HepG2 (cell line): ENCODE measurements around the gene PYGB. TPM values are rescaled to one million over a fixed set of nuclear protein-coding genes. Genes with fewer than 3 reads are reported as not detected.

Source experiments
- ARNTL ChIP-seq: sonication (generic); formaldehyde crosslinking; IDR thresholded peaks from 2 replicates; pipeline ENCODE4 v1.4.0; 2020; ENCODE audit warnings: mild to moderate bottlenecking, missing genetic modification reagents
- FOXA1 ChIP-seq, 2 experiments: fragments of 450-650 bp in 1 of 2; sonication (generic) in 1 of 2; formaldehyde crosslinking in 1 of 2; IDR thresholded peaks; 2 replicates each; pipeline versions ENCODE4 v1.4.0 to v1.6.1; 2016 to 2020; ENCODE audit warnings: missing genetic modification reagents in 1 of 2
- HCFC1 ChIP-seq: fragments of 150-350 bp; IDR thresholded peaks from 2 replicates; pipeline ENCODE4 v1.6.1; 2014; ENCODE audit warnings: low read depth, low read length
- HOXA5 ChIP-seq: sonication (generic); formaldehyde crosslinking; IDR thresholded peaks from 2 replicates; pipeline ENCODE4 v1.4.0; 2020; ENCODE audit warnings: missing genetic modification reagents
- IKZF1 ChIP-seq: fragments of 450-650 bp; IDR thresholded peaks from 2 replicates; pipeline ENCODE4 v1.7.1; 2016
- KDM1A ChIP-seq: IDR thresholded peaks from 2 replicates; pipeline ENCODE4 v1.6.1; 2016; ENCODE audit warnings: missing compliant biosample characterization
- KDM3A ChIP-seq: IDR thresholded peaks from 2 replicates; pipeline ENCODE4 v1.6.1; 2018; ENCODE audit warnings: low read depth, missing compliant biosample characterization
- KLF6 ChIP-seq: IDR thresholded peaks from 2 replicates; pipeline ENCODE4 v1.8.0; 2016; ENCODE audit warnings: missing biosample characterization, missing genetic modification reagents
- MYNN ChIP-seq: sonication (generic); formaldehyde crosslinking; IDR thresholded peaks from 2 replicates; pipeline ENCODE4 v1.4.0; 2020; ENCODE audit warnings: mild to moderate bottlenecking, low read depth, missing genetic modification reagents
- NCOA1 ChIP-seq: sonication (generic); formaldehyde crosslinking; IDR thresholded peaks from 2 replicates; pipeline ENCODE4 v1.9.0; 2021; ENCODE audit warnings: missing genetic modification reagents
- NCOR1 ChIP-seq: fragments of 200-600 bp; sonication (generic); IDR thresholded peaks from 2 replicates; pipeline ENCODE4 v1.7.0; 2017; ENCODE audit warnings: antibody characterized with exemption, low read length, borderline replicate concordance
- NFRKB ChIP-seq: fragments of 450-650 bp; IDR thresholded peaks from 2 replicates; pipeline ENCODE4 v1.6.1; 2017
- SAFB2 ChIP-seq: sonication (generic); formaldehyde crosslinking; IDR thresholded peaks from 2 replicates; pipeline ENCODE4 v1.5.1; 2020; ENCODE audit warnings: missing genetic modification reagents, low read depth, mild to moderate bottlenecking, borderline replicate concordance
- SMAD3 ChIP-seq: sonication (generic); formaldehyde crosslinking; IDR thresholded peaks from 2 replicates; pipeline ENCODE4 v1.4.0; 2020; ENCODE audit warnings: missing genetic modification reagents
- ZBTB20 ChIP-seq: sonication (generic); formaldehyde crosslinking; IDR thresholded peaks from 2 replicates; pipeline ENCODE4 v1.8.1; 2023; ENCODE audit warnings: missing genetic modification reagents, low read depth, mild to moderate bottlenecking, borderline replicate concordance
- ZNF232 ChIP-seq: sonication (generic); formaldehyde crosslinking; IDR thresholded peaks from 2 replicates; pipeline ENCODE4 v1.4.0; 2020; ENCODE audit warnings: missing genetic modification reagents, borderline replicate concordance
- ZNF331 ChIP-seq: sonication (generic); formaldehyde crosslinking; IDR thresholded peaks from 2 replicates; pipeline ENCODE4 v1.4.0; 2020; ENCODE audit warnings: missing genetic modification reagents
- ZNF678 ChIP-seq: sonication (generic); formaldehyde crosslinking; IDR thresholded peaks from 2 replicates; pipeline ENCODE4 v1.4.0; 2020; ENCODE audit warnings: mild to moderate bottlenecking, missing genetic modification reagents
- ZNF83 ChIP-seq: sonication (generic); formaldehyde crosslinking; IDR thresholded peaks from 2 replicates; pipeline ENCODE4 v1.4.0; 2020; ENCODE audit warnings: missing genetic modification reagents, mild to moderate bottlenecking, borderline replicate concordance
- ZSCAN31 ChIP-seq: sonication (generic); formaldehyde crosslinking; IDR thresholded peaks from 2 replicates; pipeline ENCODE4 v1.5.0; 2020; ENCODE audit warnings: low read depth, mild to moderate bottlenecking, missing genetic modification reagents
- polyA plus RNA-seq, 8 experiments: library from polyadenylated mRNA; depleted of rRNA in 3 of 8; stranded (reverse) in 7 of 8; unstranded in 1 of 8; fragments of >200 nt; fragmentation: Illumina TruSeq in 4 of 8; extraction: Trizol in 4 of 8; gene quantifications; 2 replicates each; pipeline versions ENCODE4 v1.2.1 to v1.2.3, GENCODE V29; 2011 to 2016; ENCODE audit warnings: low read depth in 4 of 8, missing spikeins in 1 of 8, mixed read lengths in 1 of 8; ENCODE audit not compliant: insufficient read depth in 1 of 8
- total RNA-seq, 5 experiments: library from RNA; depleted of rRNA; stranded (reverse); fragments of >200 nt; fragmentation: Illumina TruSeq; extraction: Trizol; gene quantifications; 2 replicates each; pipeline ENCODE4 v1.2.3, GENCODE V29; 2016; ENCODE audit warnings: low read depth in 1 of 5
- TF ChIP-seq, protein P1 (sequence below): sonication (generic); formaldehyde crosslinking; IDR thresholded peaks from 2 replicates; pipeline ENCODE4 v1.9.0; 2022; ENCODE audit warnings: missing genetic modification reagents, mild to moderate bottlenecking, borderline replicate concordance
- TF ChIP-seq, protein P2 (sequence below), 2 experiments: sonication (generic) in 1 of 2; formaldehyde crosslinking in 1 of 2; IDR thresholded peaks; 2 replicates each; pipeline versions ENCODE4 v1.4.0 to v1.6.1; 2016 to 2020; ENCODE audit warnings: borderline replicate concordance in 1 of 2, low read depth in 1 of 2, mild to moderate bottlenecking in 1 of 2, missing genetic modification reagents in 1 of 2
- TF ChIP-seq, protein P3 (sequence below): sonication (generic); formaldehyde crosslinking; IDR thresholded peaks from 2 replicates; pipeline ENCODE4 v1.8.0; 2022; ENCODE audit warnings: low read depth, missing genetic modification reagents

The PYGB gene
- total and polyA plus RNA-seq, 2 of the 13 experiments (the other 11 are each of a cell fraction or from before 2014, with no cell fraction given), result 24.2 to 86.3 TPM

DNA sequence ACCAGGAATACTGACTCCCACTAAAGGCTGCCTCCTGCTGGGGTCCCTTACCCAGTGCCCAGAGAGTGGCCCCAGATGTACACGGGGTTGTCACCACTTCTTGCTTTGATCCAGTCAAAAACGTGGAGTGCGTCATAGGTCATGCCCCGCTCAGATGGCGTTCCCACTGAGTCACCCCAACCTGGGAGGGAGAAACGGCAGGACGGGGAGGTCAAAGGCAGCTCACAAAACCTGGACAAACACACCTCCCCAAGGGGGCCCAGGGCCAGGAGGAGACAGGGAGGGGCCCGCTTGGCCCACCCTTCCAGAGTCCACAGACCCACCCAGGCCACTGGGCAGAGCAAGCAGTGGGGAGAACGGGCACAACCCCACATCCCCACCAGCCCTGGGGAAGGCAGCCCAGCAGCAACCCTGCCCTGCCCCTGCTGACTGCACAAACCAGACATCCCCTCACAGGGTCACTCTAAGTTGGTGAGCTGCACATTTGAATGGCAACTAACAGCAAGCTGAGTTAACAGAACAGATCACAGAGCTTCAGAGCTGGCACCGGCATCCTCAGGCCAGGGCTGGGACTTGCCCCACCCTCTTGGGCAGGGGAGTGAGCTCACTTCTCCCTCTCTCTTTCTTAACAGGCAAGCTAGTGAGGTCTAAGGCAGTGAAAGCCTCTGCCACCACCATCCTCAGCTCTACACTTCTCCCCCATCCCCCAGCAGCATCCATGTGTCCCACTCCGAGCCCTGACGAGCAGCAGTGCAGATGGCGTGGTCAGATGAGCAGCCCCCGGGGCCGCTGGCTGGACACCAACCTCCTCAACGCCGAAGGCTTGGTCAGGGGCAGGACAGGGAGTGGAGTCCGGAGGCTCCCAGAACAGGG, 61.7 kb downstream of the PYGB start (continued):
- TF ChIP-seq, protein P1, sequence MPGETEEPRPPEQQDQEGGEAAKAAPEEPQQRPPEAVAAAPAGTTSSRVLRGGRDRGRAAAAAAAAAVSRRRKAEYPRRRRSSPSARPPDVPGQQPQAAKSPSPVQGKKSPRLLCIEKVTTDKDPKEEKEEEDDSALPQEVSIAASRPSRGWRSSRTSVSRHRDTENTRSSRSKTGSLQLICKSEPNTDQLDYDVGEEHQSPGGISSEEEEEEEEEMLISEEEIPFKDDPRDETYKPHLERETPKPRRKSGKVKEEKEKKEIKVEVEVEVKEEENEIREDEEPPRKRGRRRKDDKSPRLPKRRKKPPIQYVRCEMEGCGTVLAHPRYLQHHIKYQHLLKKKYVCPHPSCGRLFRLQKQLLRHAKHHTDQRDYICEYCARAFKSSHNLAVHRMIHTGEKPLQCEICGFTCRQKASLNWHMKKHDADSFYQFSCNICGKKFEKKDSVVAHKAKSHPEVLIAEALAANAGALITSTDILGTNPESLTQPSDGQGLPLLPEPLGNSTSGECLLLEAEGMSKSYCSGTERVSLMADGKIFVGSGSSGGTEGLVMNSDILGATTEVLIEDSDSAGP, result peak; percentile 79; the same call in 1 of the 2 replicates
- TF ChIP-seq IKZF1 (no peak), ZNF83 (CRISPR knock-in tag) (no peak; the same call in 1 of the 2 replicates), SAFB2 (CRISPR knock-in tag) (no peak), KLF6 (CRISPR knock-in tag) (no peak), ZSCAN31 (CRISPR knock-in tag) (no peak), NCOA1 (no peak), MYNN (no peak), ZBTB20 (CRISPR knock-in tag) (no peak; the same call in 1 of the 2 replicates), NCOR1 (peak; percentile 55; the same call in 1 of the 2 replicates), KDM3A (CRISPR knock-in tag) (no peak), KDM1A (CRISPR knock-in tag) (no peak), HCFC1 (0 out of 2 replicates have a peak, but pooled peaks have one; percentile 15), ZNF232 (no peak), NFRKB (no peak), FOXA1 (IDR thresholded peaks at IDR 0.05) (no peak), FOXA1 (CRISPR knock-in tag; IDR thresholded peaks at IDR 0.05) (peak; percentile 6; the same call in 1 of the 2 replicates), ZNF331 (peak; percentile 22; the same call in 1 of the 2 replicates), SMAD3 (CRISPR knock-in tag) (no peak), ARNTL (0 out of 2 replicates have a peak, but pooled peaks have one; percentile 25), HOXA5 (no peak), ZNF678 (CRISPR knock-in tag) (no peak)
- TF ChIP-seq, protein P2, sequence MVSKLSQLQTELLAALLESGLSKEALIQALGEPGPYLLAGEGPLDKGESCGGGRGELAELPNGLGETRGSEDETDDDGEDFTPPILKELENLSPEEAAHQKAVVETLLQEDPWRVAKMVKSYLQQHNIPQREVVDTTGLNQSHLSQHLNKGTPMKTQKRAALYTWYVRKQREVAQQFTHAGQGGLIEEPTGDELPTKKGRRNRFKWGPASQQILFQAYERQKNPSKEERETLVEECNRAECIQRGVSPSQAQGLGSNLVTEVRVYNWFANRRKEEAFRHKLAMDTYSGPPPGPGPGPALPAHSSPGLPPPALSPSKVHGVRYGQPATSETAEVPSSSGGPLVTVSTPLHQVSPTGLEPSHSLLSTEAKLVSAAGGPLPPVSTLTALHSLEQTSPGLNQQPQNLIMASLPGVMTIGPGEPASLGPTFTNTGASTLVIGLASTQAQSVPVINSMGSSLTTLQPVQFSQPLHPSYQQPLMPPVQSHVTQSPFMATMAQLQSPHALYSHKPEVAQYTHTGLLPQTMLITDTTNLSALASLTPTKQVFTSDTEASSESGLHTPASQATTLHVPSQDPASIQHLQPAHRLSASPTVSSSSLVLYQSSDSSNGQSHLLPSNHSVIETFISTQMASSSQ (IDR thresholded peaks at IDR 0.05; ENCODE audit: low read depth), result peak; percentile 48; the same call in 1 of the 2 replicates
- TF ChIP-seq, protein P2 (CRISPR knock-in tag; IDR thresholded peaks at IDR 0.05; ENCODE audit: borderline replicate concordance), result peak; percentile 37; the same call in 1 of the 2 replicates
- TF ChIP-seq, protein P3, sequence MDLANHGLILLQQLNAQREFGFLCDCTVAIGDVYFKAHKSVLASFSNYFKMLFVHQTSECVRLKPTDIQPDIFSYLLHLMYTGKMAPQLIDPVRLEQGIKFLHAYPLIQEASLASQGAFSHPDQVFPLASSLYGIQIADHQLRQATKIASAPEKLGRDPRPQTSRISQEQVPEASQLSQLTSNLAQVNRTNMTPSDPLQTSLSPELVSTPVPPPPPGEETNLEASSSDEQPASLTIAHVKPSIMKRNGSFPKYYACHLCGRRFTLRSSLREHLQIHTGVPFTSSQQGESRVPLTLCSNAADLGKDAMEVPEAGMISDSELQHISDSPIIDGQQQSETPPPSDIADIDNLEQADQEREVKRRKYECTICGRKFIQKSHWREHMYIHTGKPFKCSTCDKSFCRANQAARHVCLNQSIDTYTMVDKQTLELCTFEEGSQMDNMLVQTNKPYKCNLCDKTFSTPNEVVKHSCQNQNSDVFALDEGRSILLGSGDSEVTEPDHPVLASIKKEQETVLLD (CRISPR knock-in tag), result no peak
